GM21526 (cell line): Measurements from ENCODE around the gene ASB9.
"Not testable (repeated sequence)": the region's sequence is repeated elsewhere in the genome, so short reads cannot be mapped to it uniquely, and the experiment has no call there.

Experiments used
- ATAC-seq: cut with Tn5 transposase; IDR thresholded peaks from one replicate; pipeline ENCODE4 v1.9.1; 2021; ENCODE audit warnings: moderate library complexity; ENCODE audit not compliant: unreplicated experiment, low FRiP score

The ASB9 gene

GRCh38 chrX:15242899-15243555 lies 26.9 kb downstream of the ASB9 start:
- ATAC-seq = no peak

- ATAC-seq = no peak
Measured at GRCh38 chrX:15241301-15241700, 28.6 kb downstream of the ASB9 start.

- no peak for ATAC-seq
Measured at GRCh38 chrX:15240414-15240813, 29.5 kb downstream of the ASB9 start.

GRCh38 chrX:15236146-15236545 lies 33.7 kb downstream of the ASB9 start:
- no peak for ATAC-seq

- ATAC-seq = no peak
Measured at GRCh38 chrX:15235001-15235400, 34.9 kb downstream of the ASB9 start.

GRCh38 chrX:15233416-15234015 lies 36.4 kb downstream of the ASB9 start:
- ATAC-seq = no peak

- no peak for ATAC-seq
Measured at GRCh38 chrX:15224747-15225146, 45.1 kb downstream of the ASB9 start.

- ATAC-seq = no peak
Measured at GRCh38 chrX:15221321-15221720, 48.6 kb downstream of the ASB9 start.

- no peak for ATAC-seq
Measured at GRCh38 chrX:15217161-15217560, 52.7 kb downstream of the ASB9 start.

- no peak for ATAC-seq
Measured at GRCh38 chrX:15216280-15216679, 53.6 kb downstream of the ASB9 start.

GRCh38 chrX:15215366-15215765 lies 54.5 kb downstream of the ASB9 start:
- no peak for ATAC-seq

- no peak for ATAC-seq
Measured at GRCh38 chrX:15214588-15214987, 55.3 kb downstream of the ASB9 start.

- ATAC-seq = no peak
Measured at GRCh38 chrX:15209096-15209495, 60.8 kb downstream of the ASB9 start.

- no peak for ATAC-seq
Measured at GRCh38 chrX:15207994-15208393, 61.9 kb downstream of the ASB9 start.

GRCh38 chrX:15207384-15207783 lies 62.5 kb downstream of the ASB9 start:
- ATAC-seq = no peak

GRCh38 chrX:15206306-15206705 lies 63.6 kb downstream of the ASB9 start:
- no peak for ATAC-seq

- peak; percentile 79 for ATAC-seq
Measured at GRCh38 chrX:15204130-15204751, 65.6 kb downstream of the ASB9 start.

GRCh38 chrX:15203694-15204093 lies 66.2 kb downstream of the ASB9 start:
- ATAC-seq = peak; percentile 3

- ATAC-seq = no peak
Measured at GRCh38 chrX:15202454-15203177, 67.3 kb downstream of the ASB9 start.

- ATAC-seq = no peak
Measured at GRCh38 chrX:15200871-15201270, 69.0 kb downstream of the ASB9 start.

- not testable (repeated sequence) for ATAC-seq
Measured at GRCh38 chrX:15198608-15199202, 71.2 kb downstream of the ASB9 start.
